Endothelial cell (in vitro differentiated cells): ENCODE results near the gene SPA17. TPM values are rescaled to one million over a fixed set of nuclear protein-coding genes. Genes with fewer than 3 reads are reported as not detected.

Experiments used
- DNase-seq: peaks from one replicate; pipeline ENCODE4 v3.0.0; 2021; ENCODE audit warnings: low spot score
- H3K27ac Mint-ChIP-seq: one replicate; pipeline ENCODE4 v1.8.0; 2021; ENCODE audit warnings: mixed read lengths, inconsistent platforms; ENCODE audit not compliant: unreplicated experiment
- H3K27me3 Mint-ChIP-seq: one replicate; pipeline ENCODE4 v1.8.0; 2021; ENCODE audit warnings: mild to moderate bottlenecking, moderate library complexity, mixed read lengths, inconsistent platforms; ENCODE audit not compliant: unreplicated experiment
- H3K36me3 Mint-ChIP-seq: one replicate; pipeline ENCODE4 v1.8.0; 2021; ENCODE audit warnings: mild to moderate bottlenecking, low read depth, mixed read lengths, inconsistent platforms; ENCODE audit not compliant: unreplicated experiment
- H3K4me1 Mint-ChIP-seq: one replicate; pipeline ENCODE4 v1.8.0; 2021; ENCODE audit warnings: mild to moderate bottlenecking, mixed read lengths, inconsistent platforms; ENCODE audit not compliant: unreplicated experiment
- H3K4me3 Mint-ChIP-seq: one replicate; pipeline ENCODE4 v1.8.0; 2021; ENCODE audit warnings: mild to moderate bottlenecking, mixed read lengths, inconsistent platforms; ENCODE audit not compliant: unreplicated experiment
- H3K9me3 Mint-ChIP-seq: one replicate; pipeline ENCODE4 v1.8.0; 2021; ENCODE audit warnings: mixed read lengths, inconsistent platforms; ENCODE audit not compliant: unreplicated experiment
- CTCF ChIP-seq: fragments of 200-600 bp; sonication (generic); IDR thresholded peaks from one replicate; pipeline ENCODE4 v1.5.0; 2021; ENCODE audit warnings: antibody characterized with exemption; ENCODE audit not compliant: unreplicated experiment
- total RNA-seq: library from RNA; stranded (reverse); fragmentation: NEBNext Ultra II Directional; extraction: Animal tissue kit (Norgen Biotek cat#: 25700); gene quantifications from one replicate; pipeline ENCODE4 v1.2.1, GENCODE V29; 2021; ENCODE audit not compliant: unreplicated experiment

Gene SPA17
- total RNA-seq, 1 donor from 2014 or later = 4.3 TPM

- H3K27ac Mint-ChIP-seq = no peak overlapping the region
These were observed 51.4 kb downstream of the SPA17 start for GRCh38 chr11:124724979-124725718.

GRCh38 chr11:124725719-124726105 is 52.0 kb downstream of the SPA17 start:
- peak overlapping the region; percentile 18 for H3K4me3 Mint-ChIP-seq
- no peaks in the 10 kb centered on the region for H3K9me3 Mint-ChIP-seq
- peaks cover 40% of the 10 kb centered on the region for H3K4me1 Mint-ChIP-seq
- peaks cover 4% of the 10 kb centered on the region for H3K36me3 Mint-ChIP-seq
- H3K27me3 Mint-ChIP-seq = peaks cover 15% of the 10 kb centered on the region
- H3K27ac Mint-ChIP-seq = peak overlapping the region; percentile 37
- DNase-seq = no peak
- TF ChIP-seq CTCF = no peak

More at GRCh38 chr11:124724979-124725718, 51.4 kb downstream of the SPA17 start:
- Mint-ChIP-seq H3K9me3 (no peaks in the 10 kb centered on the region), H3K36me3 (peaks cover 4% of the 10 kb centered on the region), H3K27me3 (peaks cover 15% of the 10 kb centered on the region), H3K4me1 (peaks cover 40% of the 10 kb centered on the region), H3K4me3 (no peak overlapping the region)
- TF ChIP-seq CTCF = no peak
- no peak for DNase-seq

GRCh38 chr11:124727474-124727873 is 53.8 kb downstream of the SPA17 start:
- DNase-seq = no peak
- TF ChIP-seq CTCF = no peak
- peaks cover 13% of the 10 kb centered on the region for H3K27me3 Mint-ChIP-seq

GRCh38 chr11:124728134-124728533 is 54.4 kb downstream of the SPA17 start:
- Mint-ChIP-seq H3K4me1 (peaks cover 28% of the 10 kb centered on the region), H3K27ac (no peak overlapping the region), H3K4me3 (no peak overlapping the region), H3K36me3 (peaks cover 4% of the 10 kb centered on the region), H3K9me3 (no peaks in the 10 kb centered on the region), H3K27me3 (peaks cover 10% of the 10 kb centered on the region)
- TF ChIP-seq CTCF = no peak
- no peak for DNase-seq

More at GRCh38 chr11:124727474-124727873, 53.8 kb downstream of the SPA17 start:
- no peak overlapping the region for H3K4me3 Mint-ChIP-seq
- peaks cover 32% of the 10 kb centered on the region for H3K4me1 Mint-ChIP-seq
- H3K36me3 Mint-ChIP-seq = peaks cover 4% of the 10 kb centered on the region
- no peaks in the 10 kb centered on the region for H3K9me3 Mint-ChIP-seq
- no peak overlapping the region for H3K27ac Mint-ChIP-seq

- peaks cover 21% of the 10 kb centered on the region for H3K4me1 Mint-ChIP-seq
- DNase-seq = no peak
- H3K9me3 Mint-ChIP-seq = no peaks in the 10 kb centered on the region
- no peak overlapping the region for H3K4me3 Mint-ChIP-seq
- TF ChIP-seq CTCF = no peak
- peaks cover 4% of the 10 kb centered on the region for H3K36me3 Mint-ChIP-seq
- H3K27ac Mint-ChIP-seq = no peak overlapping the region
- H3K27me3 Mint-ChIP-seq = peaks cover 9% of the 10 kb centered on the region
These were observed 55.9 kb downstream of the SPA17 start for GRCh38 chr11:124729571-124729970.
